ENCODE results near the gene PGM2L1. TPM values are rescaled to one million over a fixed set of nuclear protein-coding genes. Genes with fewer than 3 reads are reported as not detected.

Gene PGM2L1
- total and polyA plus RNA-seq, 2 experiments from 2014 or later: 32.6 to 44.4 TPM

DNA sequence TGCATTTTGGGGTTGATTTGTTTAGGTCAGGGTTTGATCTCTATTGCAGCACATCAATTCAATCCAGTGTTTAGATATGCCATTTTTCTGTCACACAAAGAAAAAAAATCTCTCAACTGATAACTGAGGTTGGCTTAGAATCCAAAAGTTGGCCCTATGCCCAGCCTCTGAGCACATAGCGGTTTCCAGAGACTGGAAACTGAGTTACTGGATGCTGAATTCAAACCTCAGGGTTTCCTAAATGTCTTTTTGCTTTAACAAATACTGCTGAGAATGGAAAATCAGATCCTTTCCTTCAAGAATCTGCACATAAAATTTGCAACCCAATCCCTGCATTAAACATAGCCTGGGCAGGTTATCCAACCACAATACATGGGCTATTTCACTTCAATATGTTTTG, 90.8 kb downstream of the PGM2L1 start:
- no peaks in the 10 kb centered on the region for H3K4me1 ChIP-seq (ENCODE audit: insufficient read depth)
- Mint-ChIP-seq H3K9me3 (no peaks in the 10 kb centered on the region), H3K4me3 (no peak overlapping the region), H3K27ac (no peak overlapping the region), H3K36me3 (ENCODE audit: low read depth) (no peaks in the 10 kb centered on the region), H3K27me3 (ENCODE audit: insufficient read depth, low read depth, poor library complexity) (peaks cover 10% of the 10 kb centered on the region), H3K4me1 (peaks cover 6% of the 10 kb centered on the region)
- no peak for ATAC-seq
- no peaks in the 10 kb centered on the region for H3K36me3 ChIP-seq (ENCODE audit: insufficient read depth)
- no peaks in the 10 kb centered on the region for H3K9me2 ChIP-seq (ENCODE audit: insufficient read depth)
- H3K4me2 ChIP-seq: no peak overlapping the region
- no peak overlapping the region for H3K4me3 ChIP-seq
- DNase-seq (ENCODE audit: low spot score): no peak
- no peak overlapping the region for H3K27ac ChIP-seq (ENCODE audit: low read depth)
- H4K20me1 ChIP-seq (replicated peaks; ENCODE audit: insufficient read depth): no peaks in the 10 kb centered on the region
- H2AFZ ChIP-seq: no peak overlapping the region
- TF ChIP-seq CREB1 (CRISPR knock-in tag; IDR thresholded peaks at IDR 0.05; ENCODE audit: low read depth): no peak
- no peak for TF ChIP-seq STAT1 (IDR thresholded peaks at IDR 0.05; ENCODE audit: unreplicated experiment)
- no peak for TF ChIP-seq NANOG (IDR thresholded peaks at IDR 0.05; ENCODE audit: borderline replicate concordance)
- TF ChIP-seq, protein P1, sequence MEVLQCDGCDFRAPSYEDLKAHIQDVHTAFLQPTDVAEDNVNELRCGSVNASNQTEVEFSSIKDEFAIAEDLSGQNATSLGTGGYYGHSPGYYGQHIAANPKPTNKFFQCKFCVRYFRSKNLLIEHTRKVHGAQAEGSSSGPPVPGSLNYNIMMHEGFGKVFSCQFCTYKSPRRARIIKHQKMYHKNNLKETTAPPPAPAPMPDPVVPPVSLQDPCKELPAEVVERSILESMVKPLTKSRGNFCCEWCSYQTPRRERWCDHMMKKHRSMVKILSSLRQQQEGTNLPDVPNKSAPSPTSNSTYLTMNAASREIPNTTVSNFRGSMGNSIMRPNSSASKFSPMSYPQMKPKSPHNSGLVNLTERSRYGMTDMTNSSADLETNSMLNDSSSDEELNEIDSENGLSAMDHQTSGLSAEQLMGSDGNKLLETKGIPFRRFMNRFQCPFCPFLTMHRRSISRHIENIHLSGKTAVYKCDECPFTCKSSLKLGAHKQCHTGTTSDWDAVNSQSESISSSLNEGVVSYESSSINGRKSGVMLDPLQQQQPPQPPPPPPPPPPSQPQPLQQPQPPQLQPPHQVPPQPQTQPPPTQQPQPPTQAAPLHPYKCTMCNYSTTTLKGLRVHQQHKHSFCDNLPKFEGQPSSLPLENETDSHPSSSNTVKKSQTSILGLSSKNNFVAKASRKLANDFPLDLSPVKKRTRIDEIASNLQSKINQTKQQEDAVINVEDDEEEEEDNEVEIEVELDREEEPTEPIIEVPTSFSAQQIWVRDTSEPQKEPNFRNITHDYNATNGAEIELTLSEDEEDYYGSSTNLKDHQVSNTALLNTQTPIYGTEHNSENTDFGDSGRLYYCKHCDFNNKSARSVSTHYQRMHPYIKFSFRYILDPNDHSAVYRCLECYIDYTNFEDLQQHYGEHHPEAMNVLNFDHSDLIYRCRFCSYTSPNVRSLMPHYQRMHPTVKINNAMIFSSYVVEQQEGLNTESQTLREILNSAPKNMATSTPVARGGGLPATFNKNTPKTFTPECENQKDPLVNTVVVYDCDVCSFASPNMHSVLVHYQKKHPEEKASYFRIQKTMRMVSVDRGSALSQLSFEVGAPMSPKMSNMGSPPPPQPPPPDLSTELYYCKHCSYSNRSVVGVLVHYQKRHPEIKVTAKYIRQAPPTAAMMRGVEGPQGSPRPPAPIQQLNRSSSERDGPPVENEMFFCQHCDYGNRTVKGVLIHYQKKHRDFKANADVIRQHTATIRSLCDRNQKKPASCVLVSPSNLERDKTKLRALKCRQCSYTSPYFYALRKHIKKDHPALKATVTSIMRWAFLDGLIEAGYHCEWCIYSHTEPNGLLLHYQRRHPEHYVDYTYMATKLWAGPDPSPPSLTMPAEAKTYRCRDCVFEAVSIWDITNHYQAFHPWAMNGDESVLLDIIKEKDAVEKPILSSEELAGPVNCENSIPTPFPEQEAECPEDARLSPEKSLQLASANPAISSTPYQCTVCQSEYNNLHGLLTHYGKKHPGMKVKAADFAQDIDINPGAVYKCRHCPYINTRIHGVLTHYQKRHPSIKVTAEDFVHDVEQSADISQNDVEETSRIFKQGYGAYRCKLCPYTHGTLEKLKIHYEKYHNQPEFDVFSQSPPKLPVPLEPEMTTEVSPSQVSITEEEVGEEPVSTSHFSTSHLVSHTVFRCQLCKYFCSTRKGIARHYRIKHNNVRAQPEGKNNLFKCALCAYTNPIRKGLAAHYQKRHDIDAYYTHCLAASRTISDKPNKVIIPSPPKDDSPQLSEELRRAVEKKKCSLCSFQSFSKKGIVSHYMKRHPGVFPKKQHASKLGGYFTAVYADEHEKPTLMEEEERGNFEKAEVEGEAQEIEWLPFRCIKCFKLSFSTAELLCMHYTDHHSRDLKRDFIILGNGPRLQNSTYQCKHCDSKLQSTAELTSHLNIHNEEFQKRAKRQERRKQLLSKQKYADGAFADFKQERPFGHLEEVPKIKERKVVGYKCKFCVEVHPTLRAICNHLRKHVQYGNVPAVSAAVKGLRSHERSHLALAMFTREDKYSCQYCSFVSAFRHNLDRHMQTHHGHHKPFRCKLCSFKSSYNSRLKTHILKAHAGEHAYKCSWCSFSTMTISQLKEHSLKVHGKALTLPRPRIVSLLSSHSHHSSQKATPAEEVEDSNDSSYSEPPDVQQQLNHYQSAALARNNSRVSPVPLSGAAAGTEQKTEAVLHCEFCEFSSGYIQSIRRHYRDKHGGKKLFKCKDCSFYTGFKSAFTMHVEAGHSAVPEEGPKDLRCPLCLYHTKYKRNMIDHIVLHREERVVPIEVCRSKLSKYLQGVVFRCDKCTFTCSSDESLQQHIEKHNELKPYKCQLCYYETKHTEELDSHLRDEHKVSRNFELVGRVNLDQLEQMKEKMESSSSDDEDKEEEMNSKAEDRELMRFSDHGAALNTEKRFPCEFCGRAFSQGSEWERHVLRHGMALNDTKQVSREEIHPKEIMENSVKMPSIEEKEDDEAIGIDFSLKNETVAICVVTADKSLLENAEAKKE (CRISPR knock-in tag; IDR thresholded peaks at IDR 0.05): no peak
- TF ChIP-seq POLR2AphosphoS5 (IDR thresholded peaks at IDR 0.05; ENCODE audit: low read depth): no peak
- TF ChIP-seq, protein P2, sequence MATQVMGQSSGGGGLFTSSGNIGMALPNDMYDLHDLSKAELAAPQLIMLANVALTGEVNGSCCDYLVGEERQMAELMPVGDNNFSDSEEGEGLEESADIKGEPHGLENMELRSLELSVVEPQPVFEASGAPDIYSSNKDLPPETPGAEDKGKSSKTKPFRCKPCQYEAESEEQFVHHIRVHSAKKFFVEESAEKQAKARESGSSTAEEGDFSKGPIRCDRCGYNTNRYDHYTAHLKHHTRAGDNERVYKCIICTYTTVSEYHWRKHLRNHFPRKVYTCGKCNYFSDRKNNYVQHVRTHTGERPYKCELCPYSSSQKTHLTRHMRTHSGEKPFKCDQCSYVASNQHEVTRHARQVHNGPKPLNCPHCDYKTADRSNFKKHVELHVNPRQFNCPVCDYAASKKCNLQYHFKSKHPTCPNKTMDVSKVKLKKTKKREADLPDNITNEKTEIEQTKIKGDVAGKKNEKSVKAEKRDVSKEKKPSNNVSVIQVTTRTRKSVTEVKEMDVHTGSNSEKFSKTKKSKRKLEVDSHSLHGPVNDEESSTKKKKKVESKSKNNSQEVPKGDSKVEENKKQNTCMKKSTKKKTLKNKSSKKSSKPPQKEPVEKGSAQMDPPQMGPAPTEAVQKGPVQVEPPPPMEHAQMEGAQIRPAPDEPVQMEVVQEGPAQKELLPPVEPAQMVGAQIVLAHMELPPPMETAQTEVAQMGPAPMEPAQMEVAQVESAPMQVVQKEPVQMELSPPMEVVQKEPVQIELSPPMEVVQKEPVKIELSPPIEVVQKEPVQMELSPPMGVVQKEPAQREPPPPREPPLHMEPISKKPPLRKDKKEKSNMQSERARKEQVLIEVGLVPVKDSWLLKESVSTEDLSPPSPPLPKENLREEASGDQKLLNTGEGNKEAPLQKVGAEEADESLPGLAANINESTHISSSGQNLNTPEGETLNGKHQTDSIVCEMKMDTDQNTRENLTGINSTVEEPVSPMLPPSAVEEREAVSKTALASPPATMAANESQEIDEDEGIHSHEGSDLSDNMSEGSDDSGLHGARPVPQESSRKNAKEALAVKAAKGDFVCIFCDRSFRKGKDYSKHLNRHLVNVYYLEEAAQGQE (IDR thresholded peaks at IDR 0.05; ENCODE audit: unreplicated experiment): no peak
- no peak for TF ChIP-seq CTCF (conservative IDR thresholded peaks at IDR 0.05; ENCODE audit: low read depth in 2 of 2)
- no peak for TF ChIP-seq ZNF114 (CRISPR knock-in tag; IDR thresholded peaks at IDR 0.05)
- TF ChIP-seq, protein P3, sequence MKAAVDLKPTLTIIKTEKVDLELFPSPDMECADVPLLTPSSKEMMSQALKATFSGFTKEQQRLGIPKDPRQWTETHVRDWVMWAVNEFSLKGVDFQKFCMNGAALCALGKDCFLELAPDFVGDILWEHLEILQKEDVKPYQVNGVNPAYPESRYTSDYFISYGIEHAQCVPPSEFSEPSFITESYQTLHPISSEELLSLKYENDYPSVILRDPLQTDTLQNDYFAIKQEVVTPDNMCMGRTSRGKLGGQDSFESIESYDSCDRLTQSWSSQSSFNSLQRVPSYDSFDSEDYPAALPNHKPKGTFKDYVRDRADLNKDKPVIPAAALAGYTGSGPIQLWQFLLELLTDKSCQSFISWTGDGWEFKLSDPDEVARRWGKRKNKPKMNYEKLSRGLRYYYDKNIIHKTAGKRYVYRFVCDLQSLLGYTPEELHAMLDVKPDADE (IDR thresholded peaks at IDR 0.05): no peak
- no peak for TF ChIP-seq EZH2phosphoT487 (IDR thresholded peaks at IDR 0.05; ENCODE audit: unreplicated experiment)
- no peak for TF ChIP-seq EZH2 (IDR thresholded peaks at IDR 0.05; ENCODE audit: low read depth, unreplicated experiment)
- no peak for TF ChIP-seq ZNF331 (CRISPR knock-in tag; IDR thresholded peaks at IDR 0.05; ENCODE audit: low read depth)
- no peak for TF ChIP-seq JUNB (IDR thresholded peaks at IDR 0.05; ENCODE audit: unreplicated experiment)
- peaks cover 29% of the 10 kb centered on the region for H3K27me3 ChIP-seq (ENCODE audit: insufficient read depth)
- no peaks in the 10 kb centered on the region for H3K79me2 ChIP-seq (replicated peaks; ENCODE audit: insufficient read depth)
- H3F3A ChIP-seq (replicated peaks; ENCODE audit: low read depth): no peaks in the 10 kb centered on the region
